H9 (cell line): ENCODE measurements around the gene ASCC2. TPM values are rescaled to one million over a fixed set of nuclear protein-coding genes. Genes with fewer than 3 reads are reported as not detected.

Experiments used
- DNase-seq: peaks from one replicate; pipeline ENCODE4 v3.0.0-alpha.2; 2017
- H2AFZ ChIP-seq: one replicate; pipeline ENCODE4 v1.6.1; 2013; ENCODE audit warnings: mild to moderate bottlenecking, low read length, control low read depth, moderate library complexity
- H2AK5ac ChIP-seq: 2 replicates; pipeline ENCODE4 v1.6.1; 2013; ENCODE audit warnings: low read length, control low read depth, mixed read lengths; ENCODE audit not compliant: insufficient read length
- H2BK120ac ChIP-seq: one replicate; pipeline ENCODE4 v1.6.1; 2013; ENCODE audit warnings: low read depth, mild to moderate bottlenecking, low read length, control low read depth, inconsistent platforms; ENCODE audit not compliant: poor library complexity, severe bottlenecking
- H2BK12ac ChIP-seq: 2 replicates; pipeline ENCODE4 v1.6.1; 2013; ENCODE audit warnings: low read length, control low read depth, mixed read lengths, low read depth; ENCODE audit not compliant: insufficient read length
- H2BK15ac ChIP-seq: 2 replicates; pipeline ENCODE4 v1.6.1; 2013; ENCODE audit warnings: low read depth, low read length, control low read depth
- H2BK20ac ChIP-seq: one replicate; pipeline ENCODE4 v1.6.1; 2013; ENCODE audit warnings: low read depth, mild to moderate bottlenecking, low read length, control low read depth, inconsistent platforms; ENCODE audit not compliant: poor library complexity, severe bottlenecking
- H2BK5ac ChIP-seq: 2 replicates; pipeline ENCODE4 v1.6.1; 2013; ENCODE audit warnings: low read length, control low read depth, mixed read lengths; ENCODE audit not compliant: insufficient read length
- H3K14ac ChIP-seq: 2 replicates; pipeline ENCODE4 v1.6.1; 2013; ENCODE audit warnings: low read length, control low read depth; ENCODE audit not compliant: insufficient read depth
- H3K18ac ChIP-seq: 2 replicates; pipeline ENCODE4 v1.6.1; 2013; ENCODE audit warnings: low read depth, mild to moderate bottlenecking, mixed read lengths, low read length, control low read depth; ENCODE audit not compliant: insufficient read length
- H3K23ac ChIP-seq: 2 replicates; pipeline ENCODE4 v1.6.1; 2013; ENCODE audit warnings: low read length, control low read depth, mixed read lengths, low read depth; ENCODE audit not compliant: insufficient read length
- H3K23me2 ChIP-seq: 2 replicates; pipeline ENCODE4 v1.6.1; 2013; ENCODE audit warnings: low read depth, mild to moderate bottlenecking, mixed read lengths, low read length, control low read depth; ENCODE audit not compliant: insufficient read length, poor library complexity, severe bottlenecking
- H3K27ac ChIP-seq: 2 replicates; pipeline ENCODE4 v1.5.1; 2013; ENCODE audit warnings: low read length, control low read depth, mixed read lengths, low read depth; ENCODE audit not compliant: insufficient read length
- H3K27me3 ChIP-seq: 2 replicates; pipeline ENCODE4 v1.6.1; 2013; ENCODE audit warnings: low read length, control low read depth, inconsistent platforms; ENCODE audit not compliant: insufficient read depth
- H3K4ac ChIP-seq: 2 replicates; pipeline ENCODE4 v1.6.1; 2013; ENCODE audit warnings: low read depth, mild to moderate bottlenecking, control low read depth, inconsistent platforms, low read length, moderate library complexity
- H3K4me1 ChIP-seq: 2 replicates; pipeline ENCODE4 v1.6.1; 2013; ENCODE audit warnings: low read length, control low read depth, inconsistent platforms; ENCODE audit not compliant: insufficient read depth
- H3K4me2 ChIP-seq: 2 replicates; pipeline ENCODE4 v1.6.1; 2013; ENCODE audit warnings: low read length, control low read depth, mixed read lengths; ENCODE audit not compliant: insufficient read length, insufficient read depth
- H3K56ac ChIP-seq: 2 replicates; pipeline ENCODE4 v1.6.1; 2013; ENCODE audit warnings: low read depth, mild to moderate bottlenecking, mixed read lengths, low read length, control low read depth; ENCODE audit not compliant: insufficient read length
- H3K79me1 ChIP-seq: 2 replicates; pipeline ENCODE4 v1.6.1; 2013; ENCODE audit warnings: low read depth, mild to moderate bottlenecking, moderate library complexity, low read length, control low read depth, inconsistent platforms; ENCODE audit not compliant: insufficient read depth, poor library complexity, severe bottlenecking
- H3K79me2 ChIP-seq: 2 replicates; pipeline ENCODE4 v1.6.1; 2013; ENCODE audit warnings: low read length, control low read depth, inconsistent platforms; ENCODE audit not compliant: insufficient read depth
- H3K9ac ChIP-seq: 2 replicates; pipeline ENCODE4 v1.6.1; 2013; ENCODE audit warnings: low read length, control low read depth, mixed read lengths; ENCODE audit not compliant: insufficient read length; ENCODE audit errors: extremely low read depth
- H3K9me3 ChIP-seq: one replicate; pipeline ENCODE4 v1.6.1; 2013; ENCODE audit warnings: low read depth, low read length, inconsistent platforms; ENCODE audit not compliant: control insufficient read depth
- H3T11ph ChIP-seq: one replicate; pipeline ENCODE4 v1.6.1; 2013; ENCODE audit warnings: mild to moderate bottlenecking, low read length, control low read depth, inconsistent platforms
- H4K20me1 ChIP-seq: one replicate; pipeline ENCODE4 v1.6.1; 2013; ENCODE audit not compliant: control insufficient read depth, insufficient read length, insufficient read depth
- H4K5ac ChIP-seq: 2 replicates; pipeline ENCODE4 v1.6.1; 2013; ENCODE audit warnings: low read depth, mild to moderate bottlenecking, mixed read lengths, low read length, control low read depth; ENCODE audit not compliant: insufficient read length
- H4K8ac ChIP-seq: replicated peaks from 2 replicates; pipeline ENCODE4 v1.6.1; 2013; ENCODE audit warnings: low read length, control low read depth, mixed read lengths, low read depth; ENCODE audit not compliant: insufficient read length
- H4K91ac ChIP-seq: 2 replicates; pipeline ENCODE4 v1.6.1; 2013; ENCODE audit warnings: low read depth, mild to moderate bottlenecking, moderate library complexity, mixed read lengths, low read length, control low read depth; ENCODE audit not compliant: insufficient read length
- H3K27ac Mint-ChIP-seq, 3 experiments: 2 replicates in 2 of 3; 3 replicates in 1 of 3; pipeline ENCODE4 v1.8.0; 2020 to 2021; ENCODE audit warnings: mixed read lengths in 3 of 3, mild to moderate bottlenecking in 1 of 3, moderate library complexity in 1 of 3
- H3K27me3 Mint-ChIP-seq: 2 replicates; pipeline ENCODE4 v1.8.0; 2021; ENCODE audit warnings: low read depth, mild to moderate bottlenecking, moderate library complexity, mixed read lengths
- H3K36me3 Mint-ChIP-seq, 3 experiments: 2 replicates in 2 of 3; 3 replicates in 1 of 3; pipeline ENCODE4 v1.8.0; 2020 to 2021; ENCODE audit warnings: low read depth in 3 of 3, mixed read lengths in 3 of 3; ENCODE audit not compliant: insufficient read depth in 1 of 3
- H3K4me1 Mint-ChIP-seq, 2 experiments: 2 replicates each; pipeline ENCODE4 v1.8.0; 2020; ENCODE audit warnings: mixed read lengths in 2 of 2
- H3K4me3 Mint-ChIP-seq, 2 experiments: 2 replicates in 1 of 2; 3 replicates in 1 of 2; pipeline ENCODE4 v1.8.0; 2020 to 2021; ENCODE audit warnings: mild to moderate bottlenecking in 2 of 2, mixed read lengths in 2 of 2, moderate library complexity in 1 of 2
- H3K9me3 Mint-ChIP-seq, 2 experiments: 2 replicates in 1 of 2; 3 replicates in 1 of 2; pipeline ENCODE4 v1.8.0; 2020; ENCODE audit warnings: mild to moderate bottlenecking in 2 of 2, mixed read lengths in 2 of 2, moderate library complexity in 1 of 2
- WGBS: extraction: QIAGEN DNeasy Blood & Tissue Kit; methylation state at CpG from one replicate; pipeline ENCODE4 v1.1.7; 2013; ENCODE audit warnings: missing lambda C conversion rate, low lambda C conversion rate, mixed read lengths; ENCODE audit not compliant: insufficient read length; ENCODE audit errors: extremely low coverage; 5-methylcytosine and 5-hydroxymethylcytosine counted together
- total RNA-seq: library from RNA; stranded (reverse); gene quantifications from 2 replicates; pipeline ENCODE4 v1.2.1, GENCODE V29; 2021
- TF ChIP-seq, protein P1 (sequence below): fragments of 200-600 bp; sonication (generic); conservative IDR thresholded peaks from 3 replicates; pipeline ENCODE4 v1.8.0; 2021; ENCODE audit warnings: antibody characterized with exemption, mild to moderate bottlenecking

The ASCC2 gene
- total RNA-seq, 1 experiment from 2014 or later = 48.2 TPM

GRCh38 chr22:29744902-29745301, 93.2 kb downstream of the ASCC2 start:
- H4K20me1 ChIP-seq = no peaks in the 10 kb centered on the region
- no peak overlapping the region for H3K23ac ChIP-seq
- no peak overlapping the region for H2AK5ac ChIP-seq
- no peak overlapping the region for H3K27ac ChIP-seq
- TF ChIP-seq, protein P1, sequence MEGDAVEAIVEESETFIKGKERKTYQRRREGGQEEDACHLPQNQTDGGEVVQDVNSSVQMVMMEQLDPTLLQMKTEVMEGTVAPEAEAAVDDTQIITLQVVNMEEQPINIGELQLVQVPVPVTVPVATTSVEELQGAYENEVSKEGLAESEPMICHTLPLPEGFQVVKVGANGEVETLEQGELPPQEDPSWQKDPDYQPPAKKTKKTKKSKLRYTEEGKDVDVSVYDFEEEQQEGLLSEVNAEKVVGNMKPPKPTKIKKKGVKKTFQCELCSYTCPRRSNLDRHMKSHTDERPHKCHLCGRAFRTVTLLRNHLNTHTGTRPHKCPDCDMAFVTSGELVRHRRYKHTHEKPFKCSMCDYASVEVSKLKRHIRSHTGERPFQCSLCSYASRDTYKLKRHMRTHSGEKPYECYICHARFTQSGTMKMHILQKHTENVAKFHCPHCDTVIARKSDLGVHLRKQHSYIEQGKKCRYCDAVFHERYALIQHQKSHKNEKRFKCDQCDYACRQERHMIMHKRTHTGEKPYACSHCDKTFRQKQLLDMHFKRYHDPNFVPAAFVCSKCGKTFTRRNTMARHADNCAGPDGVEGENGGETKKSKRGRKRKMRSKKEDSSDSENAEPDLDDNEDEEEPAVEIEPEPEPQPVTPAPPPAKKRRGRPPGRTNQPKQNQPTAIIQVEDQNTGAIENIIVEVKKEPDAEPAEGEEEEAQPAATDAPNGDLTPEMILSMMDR = no peak
- H2BK20ac ChIP-seq = no peak overlapping the region
- no peak overlapping the region for H4K5ac ChIP-seq
- no peak overlapping the region for H3T11ph ChIP-seq
- no peaks in the 10 kb centered on the region for H3K79me1 ChIP-seq
- H4K91ac ChIP-seq = no peak overlapping the region
- H3K4me2 ChIP-seq = no peak overlapping the region
- H3K9ac ChIP-seq = no peak overlapping the region
- no peak overlapping the region for H2BK15ac ChIP-seq
- peaks cover 3 to 4% (median 3%) of the 10 kb centered on the region in 3 experiments; a peak in 5 of 7 replicates for H3K36me3 Mint-ChIP-seq
- H3K4ac ChIP-seq = no peak overlapping the region
- no CpG with 5 or more reads among the region's 8 CpGs for WGBS
- H3K79me2 ChIP-seq = no peaks in the 10 kb centered on the region
- no peaks in the 10 kb centered on the region for H3K27me3 ChIP-seq
- no peaks in the 10 kb centered on the region for H3K4me1 ChIP-seq
- H3K27ac Mint-ChIP-seq = no peak overlapping the region
- no peaks in the 10 kb centered on the region for H3K27me3 Mint-ChIP-seq
- DNase-seq = no peak
- H3K56ac ChIP-seq = no peak overlapping the region
- H3K9me3 Mint-ChIP-seq = no peaks in the 10 kb centered on the region
- no peak overlapping the region for H2BK5ac ChIP-seq
- peaks cover 4% of the 10 kb centered on the region for H3K23me2 ChIP-seq
- no peak overlapping the region for H4K8ac ChIP-seq
- H3K9me3 ChIP-seq = no peaks in the 10 kb centered on the region
- H3K18ac ChIP-seq = no peak overlapping the region
- H3K4me3 Mint-ChIP-seq = no peak overlapping the region
- no peak overlapping the region for H2BK120ac ChIP-seq
- H3K4me1 Mint-ChIP-seq = peaks cover 4 to 6% of the 10 kb centered on the region in 2 experiments
- no peak overlapping the region for H2AFZ ChIP-seq
- no peak overlapping the region for H3K14ac ChIP-seq
- no peak overlapping the region for H2BK12ac ChIP-seq
